ENCODE measurements around the gene TRAF2. TPM values are rescaled to one million over a fixed set of nuclear protein-coding genes. Genes with fewer than 3 reads are reported as not detected.

The TRAF2 gene
- polyA plus RNA-seq, 2 of the 4 experiments (the other 2 are of a cell fraction): 23.8 to 39.5 TPM

DNA sequence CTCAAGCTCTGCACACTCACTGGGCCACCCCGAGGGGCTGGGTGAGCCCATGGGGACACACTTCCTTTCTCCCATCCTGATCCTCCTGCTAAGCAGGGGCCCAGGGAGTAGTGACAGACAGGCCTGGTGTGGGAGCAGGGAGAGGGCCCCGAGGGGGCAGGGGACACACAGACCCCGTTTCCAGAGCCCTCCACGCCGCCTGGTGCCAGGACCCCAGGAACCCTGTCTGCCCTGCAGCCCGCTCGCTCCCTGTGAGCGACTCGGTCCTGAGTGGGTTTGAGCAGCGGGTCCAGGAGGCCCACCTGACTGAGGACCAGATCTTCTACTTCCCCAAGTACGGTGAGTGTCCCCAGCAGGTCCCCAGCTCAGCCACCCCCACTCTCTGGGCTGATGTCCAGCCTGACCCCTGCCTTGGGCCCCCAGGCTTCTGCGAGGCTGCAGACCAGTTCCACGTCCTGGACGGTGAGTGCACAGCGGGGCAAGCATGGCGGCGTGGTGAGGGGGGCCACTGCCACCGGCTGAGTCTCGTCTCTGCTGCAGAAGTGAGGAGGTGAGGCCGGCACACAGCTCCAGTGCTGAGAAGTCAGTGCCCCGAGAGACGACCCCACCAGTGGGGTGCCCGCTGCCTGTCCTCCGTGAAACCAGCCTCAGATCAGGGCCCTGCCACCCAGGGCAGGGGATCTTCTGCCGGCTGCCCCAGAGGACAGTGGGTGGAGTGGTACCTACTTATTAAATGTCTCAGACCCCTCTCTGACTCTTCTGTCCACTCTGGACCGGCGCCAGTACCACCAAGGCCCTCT is 60.1 kb downstream of the TRAF2 start (continued):
- TF ChIP-seq HOXB13 (CRISPR knock-in tag; IDR thresholded peaks at IDR 0.05; ENCODE audit: low read depth): no peak
- TF ChIP-seq RNF2 (IDR thresholded peaks at IDR 0.05; ENCODE audit: borderline replicate concordance, low read depth): no peak
- TF ChIP-seq NR3C1 (IDR thresholded peaks at IDR 0.05): no peak
- no peak for TF ChIP-seq FOSB (CRISPR knock-in tag; IDR thresholded peaks at IDR 0.05)
- TF ChIP-seq, protein P1, sequence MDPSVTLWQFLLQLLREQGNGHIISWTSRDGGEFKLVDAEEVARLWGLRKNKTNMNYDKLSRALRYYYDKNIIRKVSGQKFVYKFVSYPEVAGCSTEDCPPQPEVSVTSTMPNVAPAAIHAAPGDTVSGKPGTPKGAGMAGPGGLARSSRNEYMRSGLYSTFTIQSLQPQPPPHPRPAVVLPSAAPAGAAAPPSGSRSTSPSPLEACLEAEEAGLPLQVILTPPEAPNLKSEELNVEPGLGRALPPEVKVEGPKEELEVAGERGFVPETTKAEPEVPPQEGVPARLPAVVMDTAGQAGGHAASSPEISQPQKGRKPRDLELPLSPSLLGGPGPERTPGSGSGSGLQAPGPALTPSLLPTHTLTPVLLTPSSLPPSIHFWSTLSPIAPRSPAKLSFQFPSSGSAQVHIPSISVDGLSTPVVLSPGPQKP (IDR thresholded peaks at IDR 0.05; ENCODE audit: low read depth, low read length): no peak

DNA sequence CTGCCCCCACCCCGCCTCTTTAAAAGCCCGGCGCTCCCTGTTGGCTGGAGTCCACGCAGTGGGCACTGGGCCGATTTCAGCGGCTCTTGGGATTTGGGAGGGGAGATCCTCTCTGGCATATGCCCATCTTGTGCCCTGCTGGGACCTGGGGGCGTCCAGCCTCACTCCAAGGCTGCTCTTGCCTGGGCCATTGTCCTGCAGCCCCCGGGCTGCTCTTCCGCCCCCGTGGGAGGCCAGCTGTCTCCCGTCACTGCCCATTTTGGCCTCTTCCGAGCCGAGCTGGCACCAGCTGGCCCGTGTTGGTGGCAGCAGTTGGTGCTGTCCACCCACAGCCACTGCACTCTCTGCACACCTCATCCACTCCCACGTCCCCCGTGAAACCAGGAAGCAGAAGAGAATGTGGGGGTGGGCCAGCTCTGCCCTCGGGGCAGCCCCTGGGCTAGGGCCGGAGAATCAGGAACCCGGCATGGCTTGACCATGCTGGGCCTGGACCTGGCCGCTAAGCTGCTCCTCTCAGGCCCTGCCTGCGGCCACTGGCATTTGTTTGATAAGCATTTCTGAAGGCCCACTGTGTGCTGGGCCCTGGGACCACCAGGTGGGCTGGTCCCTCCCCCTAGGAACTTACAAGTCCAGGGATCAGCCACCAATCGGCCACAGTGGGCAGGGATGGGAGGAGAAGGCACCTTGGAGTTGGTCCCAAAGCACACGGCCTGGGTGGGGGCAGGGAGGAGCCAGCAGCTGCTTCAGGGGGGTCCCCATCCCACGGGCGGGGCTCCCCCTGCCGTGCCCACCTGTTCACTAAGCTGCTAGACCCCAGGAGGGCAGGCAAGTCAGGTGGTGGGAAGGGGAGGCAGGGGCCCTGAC is 60.9 kb downstream of the TRAF2 start:
- ChIA-PET POLR2A (interaction anchor here (0.8 to 1.4 kb wide), 5 partner anchors 45 to 105 kb away, joined by 3 to 16 read pairs (median 4); partner anchors contain the start of genes AJM1, CLIC3, PAXX and TRAF2), CTCF (interaction anchor here (0.6 to 11.3 kb wide), 46 partner anchors 9 to 337 kb away, joined by 3 to 282 read pairs (median 5); partner anchors contain the start of genes ABCA2, CLIC3, FUT7 and NPDC1)
- DNase-seq (ENCODE audit: low read depth in 1 of 2, low spot score in 1 of 2) (no peak), FAIRE-seq (no peak), ATAC-seq (no peak)
- TF ChIP-seq RFX5 (IDR thresholded peaks at IDR 0.05) (no peak), KDM5A (IDR thresholded peaks at IDR 0.05) (no peak), JUN (IDR thresholded peaks at IDR 0.05) (no peak), TFCP2L1 (CRISPR knock-in tag; IDR thresholded peaks at IDR 0.05) (no peak), BHLHE40 (IDR thresholded peaks at IDR 0.05; ENCODE audit: low read depth, low read length) (no peak), HDAC2 (IDR thresholded peaks at IDR 0.05) (no peak), HOXB5 (CRISPR knock-in tag; IDR thresholded peaks at IDR 0.05) (no peak), FOSL2 (IDR thresholded peaks at IDR 0.05) (no peak), FOSL2 (CRISPR knock-in tag; IDR thresholded peaks at IDR 0.05) (no peak), CEBPB (IDR thresholded peaks at IDR 0.05) (no peak), ZSCAN20 (CRISPR knock-in tag; IDR thresholded peaks at IDR 0.05) (no peak), MYC (IDR thresholded peaks at IDR 0.05; ENCODE audit: borderline replicate concordance, low read length) (no peak), TP53 (CRISPR knock-in tag; IDR thresholded peaks at IDR 0.05) (no peak)
- TF ChIP-seq, protein P2, sequence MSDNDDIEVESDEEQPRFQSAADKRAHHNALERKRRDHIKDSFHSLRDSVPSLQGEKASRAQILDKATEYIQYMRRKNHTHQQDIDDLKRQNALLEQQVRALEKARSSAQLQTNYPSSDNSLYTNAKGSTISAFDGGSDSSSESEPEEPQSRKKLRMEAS (IDR thresholded peaks at IDR 0.05): no peak
- TF ChIP-seq, protein P3, sequence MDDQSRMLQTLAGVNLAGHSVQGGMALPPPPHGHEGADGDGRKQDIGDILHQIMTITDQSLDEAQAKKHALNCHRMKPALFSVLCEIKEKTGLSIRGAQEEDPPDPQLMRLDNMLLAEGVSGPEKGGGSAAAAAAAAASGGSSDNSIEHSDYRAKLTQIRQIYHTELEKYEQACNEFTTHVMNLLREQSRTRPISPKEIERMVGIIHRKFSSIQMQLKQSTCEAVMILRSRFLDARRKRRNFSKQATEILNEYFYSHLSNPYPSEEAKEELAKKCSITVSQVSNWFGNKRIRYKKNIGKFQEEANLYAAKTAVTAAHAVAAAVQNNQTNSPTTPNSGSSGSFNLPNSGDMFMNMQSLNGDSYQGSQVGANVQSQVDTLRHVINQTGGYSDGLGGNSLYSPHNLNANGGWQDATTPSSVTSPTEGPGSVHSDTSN (IDR thresholded peaks at IDR 0.05): no peak
- peak overlapping the region; percentile 47 for H3K4me2 ChIP-seq
- H3K4me1 ChIP-seq: peaks cover 43% of the 10 kb centered on the region
- H3K27ac ChIP-seq: peak overlapping the region; percentile 63 to 98
- WGBS (ENCODE audit: missing lambda C conversion rate): 80% methylated on average over 17 of the region's 26 CpGs
- H3K4me3 ChIP-seq: no peak overlapping the region
- no peaks in the 10 kb centered on the region for H3K9me3 ChIP-seq

DNA sequence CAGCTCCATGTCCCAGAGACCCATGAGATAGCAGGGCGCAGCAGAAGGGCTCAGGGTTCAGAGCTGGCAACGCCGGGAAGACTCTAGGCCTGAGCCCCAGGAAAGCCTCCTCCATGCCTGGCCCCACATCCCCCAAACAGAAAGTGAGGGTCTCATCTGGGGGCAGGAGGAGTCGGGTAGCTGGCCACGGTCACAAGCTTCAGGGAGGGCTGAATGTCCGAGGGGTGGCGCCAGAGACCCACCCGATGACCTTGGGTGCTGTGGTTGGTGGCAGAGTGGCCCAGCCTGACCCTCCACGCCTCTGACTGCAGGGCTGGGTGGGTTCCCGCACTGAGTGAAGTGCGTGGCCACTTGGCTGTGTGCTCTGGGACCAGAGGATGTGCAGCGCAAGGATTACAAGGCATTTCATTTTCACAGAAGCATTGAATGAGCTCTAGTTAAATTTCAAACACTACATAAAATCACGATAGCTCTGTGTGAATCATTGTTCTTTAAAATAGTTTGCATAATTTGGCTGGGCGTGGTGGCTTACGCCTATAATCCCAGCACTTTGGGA is 61.7 kb downstream of the TRAF2 start:
- CTCF ChIA-PET: interaction anchor here (0.6 to 11.3 kb wide), 47 partner anchors 8 to 336 kb away, joined by 3 to 282 read pairs (median 5); partner anchors contain the start of genes ABCA2, CLIC3, FUT7 and NPDC1
- DNase-seq (ENCODE audit: low read depth in 1 of 2, low spot score in 1 of 2) (peak; percentile 71 to 81), ATAC-seq (peak; percentile 0 to 29; a peak in 3 of 6 replicates), FAIRE-seq (peak; percentile 23)
- POLR2A ChIA-PET: interaction anchor here (0.7 to 1.4 kb wide), 7 partner anchors 44 to 138 kb away, joined by 3 to 16 read pairs (median 3); partner anchors contain the start of genes AJM1, CLIC3, MAN1B1 and PAXX
- WGBS (ENCODE audit: missing lambda C conversion rate): 12% methylated on average over 12 of the region's 15 CpGs
- Histone ChIP-seq H3K4me3 (no peak overlapping the region), H3K4me1 (peaks cover 38% of the 10 kb centered on the region), H3K4me2 (peak overlapping the region; percentile 47), H3K9me3 (no peaks in the 10 kb centered on the region), H3K27ac (peak overlapping the region; percentile 63 to 98)
- TF ChIP-seq NPAS2 (CRISPR knock-in tag; IDR thresholded peaks at IDR 0.05; ENCODE audit: borderline replicate concordance): no peak
- no peak for TF ChIP-seq NR3C1 (IDR thresholded peaks at IDR 0.05)
- TF ChIP-seq JUN (IDR thresholded peaks at IDR 0.05): no peak
- no peak for TF ChIP-seq ZC3H11A (IDR thresholded peaks at IDR 0.05)
- no peak for TF ChIP-seq MAFK (IDR thresholded peaks at IDR 0.05; ENCODE audit: partially characterized antibody)
- peak; percentile 64 for TF ChIP-seq SMC3 (IDR thresholded peaks at IDR 0.05)
- TF ChIP-seq TP53 (CRISPR knock-in tag; IDR thresholded peaks at IDR 0.05): no peak
- no peak for TF ChIP-seq MYC (IDR thresholded peaks at IDR 0.05; ENCODE audit: borderline replicate concordance, low read length)
- TF ChIP-seq BHLHE40 (IDR thresholded peaks at IDR 0.05; ENCODE audit: low read depth, low read length): no peak
- TF ChIP-seq, protein P4, sequence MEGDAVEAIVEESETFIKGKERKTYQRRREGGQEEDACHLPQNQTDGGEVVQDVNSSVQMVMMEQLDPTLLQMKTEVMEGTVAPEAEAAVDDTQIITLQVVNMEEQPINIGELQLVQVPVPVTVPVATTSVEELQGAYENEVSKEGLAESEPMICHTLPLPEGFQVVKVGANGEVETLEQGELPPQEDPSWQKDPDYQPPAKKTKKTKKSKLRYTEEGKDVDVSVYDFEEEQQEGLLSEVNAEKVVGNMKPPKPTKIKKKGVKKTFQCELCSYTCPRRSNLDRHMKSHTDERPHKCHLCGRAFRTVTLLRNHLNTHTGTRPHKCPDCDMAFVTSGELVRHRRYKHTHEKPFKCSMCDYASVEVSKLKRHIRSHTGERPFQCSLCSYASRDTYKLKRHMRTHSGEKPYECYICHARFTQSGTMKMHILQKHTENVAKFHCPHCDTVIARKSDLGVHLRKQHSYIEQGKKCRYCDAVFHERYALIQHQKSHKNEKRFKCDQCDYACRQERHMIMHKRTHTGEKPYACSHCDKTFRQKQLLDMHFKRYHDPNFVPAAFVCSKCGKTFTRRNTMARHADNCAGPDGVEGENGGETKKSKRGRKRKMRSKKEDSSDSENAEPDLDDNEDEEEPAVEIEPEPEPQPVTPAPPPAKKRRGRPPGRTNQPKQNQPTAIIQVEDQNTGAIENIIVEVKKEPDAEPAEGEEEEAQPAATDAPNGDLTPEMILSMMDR (IDR thresholded peaks at IDR 0.05): peak; percentile 67
- TF ChIP-seq HOXB13 (CRISPR knock-in tag; IDR thresholded peaks at IDR 0.05; ENCODE audit: low read depth): no peak
- peak; percentile 84 for TF ChIP-seq ESRRA (IDR thresholded peaks at IDR 0.05; ENCODE audit: borderline replicate concordance, low read length)
- no peak for TF ChIP-seq FOXS1 (CRISPR knock-in tag; IDR thresholded peaks at IDR 0.05)
- no peak for TF ChIP-seq HOXA7 (CRISPR knock-in tag; IDR thresholded peaks at IDR 0.05)
- no peak; the same call in 1 of the 2 replicates for TF ChIP-seq EHF (CRISPR knock-in tag; IDR thresholded peaks at IDR 0.05)
- no peak for TF ChIP-seq FOSL2 (IDR thresholded peaks at IDR 0.05)
- no peak for TF ChIP-seq FOSL2 (CRISPR knock-in tag; IDR thresholded peaks at IDR 0.05)
